WTC11 (cell line): ENCODE results near the gene FIS1.

ENCODE experiments used
- TF ChIP-seq, protein P1 (sequence below): fragments of 200-600 bp; IDR thresholded peaks from 2 replicates; pipeline ENCODE4 v1.8.0; 2022; ENCODE audit warnings: antibody characterized with exemption
- TF ChIP-seq, protein P2 (sequence below): sonication (generic); formaldehyde crosslinking; IDR thresholded peaks from 2 replicates; pipeline ENCODE4 v1.8.1; 2023; ENCODE audit warnings: mild to moderate bottlenecking, missing genetic modification reagents, moderate library complexity

GRCh38 chr7:101211501-101211900 is 33.4 kb downstream of the FIS1 start:
- TF ChIP-seq, protein P1, sequence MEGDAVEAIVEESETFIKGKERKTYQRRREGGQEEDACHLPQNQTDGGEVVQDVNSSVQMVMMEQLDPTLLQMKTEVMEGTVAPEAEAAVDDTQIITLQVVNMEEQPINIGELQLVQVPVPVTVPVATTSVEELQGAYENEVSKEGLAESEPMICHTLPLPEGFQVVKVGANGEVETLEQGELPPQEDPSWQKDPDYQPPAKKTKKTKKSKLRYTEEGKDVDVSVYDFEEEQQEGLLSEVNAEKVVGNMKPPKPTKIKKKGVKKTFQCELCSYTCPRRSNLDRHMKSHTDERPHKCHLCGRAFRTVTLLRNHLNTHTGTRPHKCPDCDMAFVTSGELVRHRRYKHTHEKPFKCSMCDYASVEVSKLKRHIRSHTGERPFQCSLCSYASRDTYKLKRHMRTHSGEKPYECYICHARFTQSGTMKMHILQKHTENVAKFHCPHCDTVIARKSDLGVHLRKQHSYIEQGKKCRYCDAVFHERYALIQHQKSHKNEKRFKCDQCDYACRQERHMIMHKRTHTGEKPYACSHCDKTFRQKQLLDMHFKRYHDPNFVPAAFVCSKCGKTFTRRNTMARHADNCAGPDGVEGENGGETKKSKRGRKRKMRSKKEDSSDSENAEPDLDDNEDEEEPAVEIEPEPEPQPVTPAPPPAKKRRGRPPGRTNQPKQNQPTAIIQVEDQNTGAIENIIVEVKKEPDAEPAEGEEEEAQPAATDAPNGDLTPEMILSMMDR: no peak
- TF ChIP-seq, protein P2, sequence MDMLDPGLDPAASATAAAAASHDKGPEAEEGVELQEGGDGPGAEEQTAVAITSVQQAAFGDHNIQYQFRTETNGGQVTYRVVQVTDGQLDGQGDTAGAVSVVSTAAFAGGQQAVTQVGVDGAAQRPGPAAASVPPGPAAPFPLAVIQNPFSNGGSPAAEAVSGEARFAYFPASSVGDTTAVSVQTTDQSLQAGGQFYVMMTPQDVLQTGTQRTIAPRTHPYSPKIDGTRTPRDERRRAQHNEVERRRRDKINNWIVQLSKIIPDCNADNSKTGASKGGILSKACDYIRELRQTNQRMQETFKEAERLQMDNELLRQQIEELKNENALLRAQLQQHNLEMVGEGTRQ (CRISPR knock-in tag): no peak
